Activated CD8-positive, alpha-beta memory T cell treated with anti-CD3 and anti-CD28 coated beads for 36 hours (primary cell): ENCODE data around the gene CCDC28B. TPM values are rescaled to one million over a fixed set of nuclear protein-coding genes. Genes with fewer than 3 reads are reported as not detected.

Experiments
- CTCF ChIA-PET: fragments of 350-600 bp; sonication (Branson Sonifier 250); formaldehyde crosslinking; loops from one replicate; lab custom pipeline; 2021; ENCODE audit warnings: antibody characterized with exemption; lab: Charles Lee
- POLR2A ChIA-PET: fragments of 350-600 bp; sonication (Branson Sonifier 250); formaldehyde crosslinking; loops from one replicate; lab custom pipeline; 2021; ENCODE audit warnings: antibody characterized with exemption; lab: Charles Lee
- total RNA-seq, 2 experiments: library from RNA; stranded (reverse); gene quantifications; one replicate each; pipeline ENCODE4 v1.2.3, GENCODE V29; 2021

CCDC28B gene
- total RNA-seq, 2 experiments from 2014 or later = 20.6 to 23.3 TPM

- ChIA-PET CTCF (interaction anchor here (0.5 kb wide), 1 partner anchor 389 kb away, joined by 3 read pairs; no protein-coding TSS in a partner anchor), POLR2A (no interaction called here)
These were observed 8.1 kb downstream of the CCDC28B start for GRCh38 chr1:32208469-32208868.

DNA sequence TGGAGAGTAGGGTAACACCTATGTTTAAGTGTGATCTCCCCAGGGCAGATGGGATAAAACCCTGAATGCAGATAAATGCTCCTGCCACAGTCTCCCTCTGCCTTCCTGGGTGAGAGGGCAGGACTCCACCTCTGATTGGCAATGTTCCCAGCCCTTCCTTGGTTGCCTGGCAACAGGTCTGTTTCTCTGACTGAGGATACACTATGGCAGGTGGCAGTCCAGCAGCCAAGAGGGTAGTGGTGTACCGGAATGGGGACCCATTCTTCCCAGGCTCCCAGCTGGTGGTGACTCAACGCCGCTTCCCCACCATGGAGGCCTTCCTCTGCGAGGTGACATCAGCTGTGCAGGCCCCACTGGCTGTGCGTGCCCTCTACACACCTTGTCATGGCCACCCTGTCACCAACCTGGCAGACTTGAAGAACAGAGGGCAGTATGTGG lies 8.5 kb downstream of the CCDC28B start, which contains the start of gene DCDC2B:
Gene DCDC2B (plus strand): TSS at position 199 of the 438 bp plus-strand sequence. CDS start 5 bp downstream, at position 204.
- CTCF ChIA-PET = interaction anchor here (0.5 kb wide), 1 partner anchor 389 kb away, joined by 3 read pairs; no protein-coding TSS in a partner anchor
- POLR2A ChIA-PET = no interaction called here

DNA sequence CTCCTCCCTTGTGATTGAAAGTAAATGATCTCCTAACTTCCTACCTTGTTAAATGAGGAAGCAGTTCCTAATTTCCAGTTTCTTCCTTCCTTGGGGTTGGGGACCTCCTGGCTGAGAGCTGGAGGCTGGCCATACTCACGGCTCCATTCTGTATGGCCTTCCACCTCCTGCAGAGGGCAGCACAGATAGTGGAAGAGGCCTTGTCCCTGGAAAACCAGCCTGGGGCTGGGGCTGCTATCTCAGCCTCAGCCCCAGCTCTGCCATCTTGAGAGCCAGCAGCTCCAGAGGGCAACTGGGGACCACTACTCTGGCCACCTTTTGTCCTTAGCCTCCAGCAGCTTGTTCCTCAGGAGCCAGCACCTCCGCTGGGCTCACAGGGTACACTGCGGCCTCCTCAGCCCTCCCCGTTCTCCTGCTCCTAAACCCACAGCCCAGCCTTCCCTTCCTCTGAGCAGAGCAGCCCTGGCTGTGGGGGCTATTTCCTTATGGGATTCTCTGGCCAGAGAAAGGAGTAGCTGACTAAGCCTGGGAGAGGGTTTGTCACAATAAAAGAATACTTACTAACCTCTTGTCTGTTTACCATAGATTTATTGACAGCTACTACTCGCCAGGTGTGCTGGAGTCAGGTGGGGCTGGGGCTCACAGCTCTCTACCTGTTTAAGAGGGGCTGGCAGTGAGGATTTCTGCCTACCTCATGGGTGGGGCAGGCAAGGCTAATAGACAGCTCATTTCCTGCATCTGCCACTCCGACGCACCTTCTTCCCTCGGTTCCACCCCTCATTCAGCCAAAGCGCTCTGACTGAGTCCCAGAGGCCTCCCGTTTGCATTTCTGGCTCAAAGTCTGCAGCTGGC lies 15.5 kb downstream of the CCDC28B start:
- ChIA-PET CTCF (interaction anchor here (0.5 to 3.7 kb wide), 23 partner anchors 9 to 230 kb away, joined by 3 to 20 read pairs (median 4); partner anchors contain the start of genes BSDC1, CCDC28B, IQCC and MARCKSL1), POLR2A (interaction anchor here (0.5 to 1.2 kb wide), 5 partner anchors 10 to 37 kb away, joined by 3 read pairs; partner anchors contain the start of genes IQCC and TXLNA)

DNA sequence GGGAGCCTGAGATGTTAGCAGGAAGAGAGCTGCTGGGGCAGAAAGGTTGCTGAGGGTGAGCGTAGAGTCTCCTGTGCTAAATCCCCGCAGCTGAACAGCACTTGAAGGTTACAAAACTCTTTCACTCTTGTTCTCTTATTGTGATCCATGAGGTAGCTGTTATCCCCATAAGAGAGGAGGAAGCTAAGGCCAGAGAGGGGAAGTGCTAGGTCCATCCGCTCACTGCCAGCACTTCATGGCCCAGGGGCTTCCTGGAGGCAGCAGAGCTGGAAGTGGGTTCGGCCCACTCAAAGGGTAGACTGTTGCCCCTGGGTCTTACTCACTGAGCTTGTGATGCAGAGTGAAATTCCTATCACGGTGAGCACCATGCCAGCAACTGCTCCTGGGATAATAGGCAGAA lies 16.2 kb downstream of the CCDC28B start:
- CTCF ChIA-PET = interaction anchor here (0.5 to 3.7 kb wide), 10 partner anchors 10 to 231 kb away, joined by 3 to 20 read pairs (median 8); partner anchors contain the start of genes BSDC1, CCDC28B and IQCC
- POLR2A ChIA-PET = interaction anchor here (0.5 to 1.2 kb wide), 4 partner anchors 11 to 37 kb away, joined by 3 read pairs; partner anchors contain the start of genes IQCC and TXLNA

DNA sequence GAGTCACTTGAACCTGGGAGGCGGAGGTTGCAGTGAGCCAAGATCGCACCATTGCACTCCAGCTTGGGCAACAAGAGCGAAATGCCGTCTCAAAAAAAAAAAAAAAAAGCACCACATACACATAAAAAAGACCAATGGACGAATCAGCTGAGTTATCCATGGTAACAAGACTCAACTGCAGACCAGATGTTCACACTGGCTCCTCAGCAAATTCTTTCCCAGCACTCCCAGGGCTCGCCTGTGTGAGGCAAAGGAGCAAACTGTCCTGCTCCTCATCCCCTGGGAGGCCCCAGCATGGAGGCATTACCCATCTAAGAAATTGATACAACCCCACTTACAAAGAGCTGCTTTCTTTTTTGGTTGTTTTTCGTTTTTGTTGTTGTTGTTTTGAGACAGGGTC lies 18.6 kb downstream of the CCDC28B start:
- CTCF ChIA-PET = interaction anchor here (0.7 kb wide), 1 partner anchor 83 kb away, joined by 3 read pairs; no protein-coding TSS in a partner anchor

GRCh38 chr1:32220746-32221580 lies 20.6 kb downstream of the CCDC28B start:
- ChIA-PET POLR2A (no interaction called here), CTCF (interaction anchor here (0.6 to 1.0 kb wide), 2 partner anchors 15 to 27 kb away, joined by 3 to 5 read pairs; partner anchors contain the start of gene IQCC)

More for the DNA sequence above, 18.6 kb downstream of the CCDC28B start:
- POLR2A ChIA-PET = interaction anchor here (1.0 kb wide), 1 partner anchor 14 kb away, joined by 3 read pairs; the partner anchor contains the start of gene IQCC

GRCh38 chr1:32221581-32221979 lies 21.2 kb downstream of the CCDC28B start:
- POLR2A ChIA-PET = no interaction called here
- CTCF ChIA-PET = no interaction called here

GRCh38 chr1:32221980-32222755 lies 21.8 kb downstream of the CCDC28B start, which contains the start of the genes EIF3I and TMEM234:
Gene EIF3I (plus strand): TSS chr1:32222407. CDS start chr1:32222442, 35 bp downstream.
Gene TMEM234 (minus strand): TSS chr1:32222353. CDS start chr1:32222322, 31 bp downstream.
- ChIA-PET POLR2A (interaction anchor here (1.1 kb wide), 1 partner anchor 17 kb away, joined by 3 read pairs; the partner anchor contains the start of gene IQCC), CTCF (interaction anchor here (1.8 kb wide), 1 partner anchor 25 kb away, joined by 4 read pairs; the partner anchor contains the start of gene FAM167B)

DNA sequence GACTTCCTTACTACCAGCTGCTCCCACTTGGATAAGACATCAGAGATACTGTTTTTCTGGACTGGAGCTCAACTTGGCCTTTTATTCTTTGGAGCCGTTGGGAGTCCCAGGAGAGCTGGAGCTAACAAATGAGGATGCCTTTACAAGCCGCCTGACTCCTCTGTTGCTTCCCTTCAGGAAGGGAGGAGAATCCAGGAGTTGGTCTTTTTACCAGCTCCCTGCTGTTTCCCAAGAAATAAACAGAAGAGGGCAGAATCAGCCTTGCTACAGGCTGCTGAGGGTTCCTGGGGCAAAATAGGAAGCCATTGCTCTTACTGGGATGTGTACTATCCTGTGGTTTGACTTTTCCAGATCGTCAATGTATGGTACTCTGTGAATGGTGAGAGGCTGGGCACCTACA lies 23.3 kb downstream of the CCDC28B start:
- POLR2A ChIA-PET = interaction anchor here (1.1 kb wide), 2 partner anchors 18 to 25 kb away, joined by 3 to 7 read pairs; partner anchors contain the start of gene IQCC

GRCh38 chr1:32224285-32224684 lies 23.9 kb downstream of the CCDC28B start:
- ChIA-PET POLR2A (interaction anchor here (1.1 kb wide), 1 partner anchor 24 kb away, joined by 7 read pairs; no protein-coding TSS in a partner anchor), CTCF (interaction anchor here (1.1 to 2.2 kb wide), 2 partner anchors 9 to 26 kb away, joined by 4 to 5 read pairs; no protein-coding TSS in a partner anchor)

More for the DNA sequence above, 23.3 kb downstream of the CCDC28B start:
- CTCF ChIA-PET = interaction anchor here (1.1 to 2.2 kb wide), 3 partner anchors 8 to 27 kb away, joined by 4 to 5 read pairs (median 4); partner anchors contain the start of gene FAM167B

DNA sequence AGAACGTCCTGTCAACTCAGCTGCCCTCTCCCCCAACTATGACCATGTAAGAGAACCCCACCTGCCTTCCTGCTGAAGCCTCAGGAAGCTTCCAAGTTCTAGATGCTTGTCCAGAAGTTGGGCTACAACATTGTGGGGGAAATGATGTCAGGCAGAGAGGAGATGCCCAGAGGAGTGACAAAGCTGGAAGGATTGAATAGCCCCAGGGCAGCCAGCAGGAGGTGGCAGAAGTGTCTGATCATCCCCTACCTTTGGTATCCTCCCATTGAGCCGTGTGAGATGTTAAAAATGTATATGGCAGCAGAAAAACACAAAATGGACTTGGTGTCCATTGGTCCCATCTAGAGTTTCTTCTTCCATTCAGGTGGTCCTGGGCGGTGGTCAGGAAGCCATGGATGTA lies 28.4 kb downstream of the CCDC28B start:
- ChIA-PET CTCF (interaction anchor here (1.5 to 3.0 kb wide), 3 partner anchors 11 to 20 kb away, joined by 4 to 13 read pairs (median 7); no protein-coding TSS in a partner anchor), POLR2A (no interaction called here)

DNA sequence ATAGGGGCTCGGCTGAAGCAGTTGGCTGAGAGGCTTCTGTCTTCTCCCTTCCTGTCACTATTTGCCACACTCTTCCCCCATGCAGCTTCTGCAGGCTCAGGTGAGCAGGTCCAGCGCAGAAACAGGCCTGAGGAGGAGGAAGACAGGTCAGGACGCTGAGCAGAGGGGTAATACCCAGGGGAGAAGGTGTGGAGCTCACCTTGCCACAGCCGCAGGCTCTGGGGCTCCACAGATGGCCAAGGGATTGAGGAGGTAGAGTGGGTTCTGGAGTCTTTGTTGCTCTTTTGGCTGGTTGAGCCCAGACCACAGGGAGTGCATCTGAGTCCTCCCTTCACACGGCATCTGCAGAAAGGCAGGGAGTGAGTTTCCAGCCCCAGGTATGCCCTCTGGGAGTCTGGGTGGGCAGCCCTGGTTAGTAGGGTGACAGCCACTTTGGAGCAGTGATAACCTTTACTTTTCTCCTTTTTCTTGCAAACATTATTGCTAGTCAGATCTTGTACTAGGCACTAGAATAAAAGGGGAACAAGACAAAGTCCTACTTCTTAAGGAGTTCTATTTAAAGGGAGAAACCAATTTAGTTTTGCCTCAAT lies 31.5 kb downstream of the CCDC28B start:
- POLR2A ChIA-PET = no interaction called here
- CTCF ChIA-PET = interaction anchor here (1.6 kb wide), 1 partner anchor 16 kb away, joined by 4 read pairs; no protein-coding TSS in a partner anchor

GRCh38 chr1:32232558-32233304 lies 32.3 kb downstream of the CCDC28B start:
- ChIA-PET POLR2A (interaction anchor here (0.6 kb wide), 1 partner anchor 230 kb away, joined by 3 read pairs; no protein-coding TSS in a partner anchor), CTCF (interaction anchor here (1.6 kb wide), 1 partner anchor 16 kb away, joined by 4 read pairs; no protein-coding TSS in a partner anchor)

- CTCF ChIA-PET = no interaction called here
- POLR2A ChIA-PET = no interaction called here
These were observed 34.4 kb downstream of the CCDC28B start for GRCh38 chr1:32234792-32235191.

- POLR2A ChIA-PET = no interaction called here
- CTCF ChIA-PET = interaction anchor here (1.2 to 6.4 kb wide), 4 partner anchors 11 to 51 kb away, joined by 4 to 59 read pairs (median 10); partner anchors contain the start of genes FAM167B and LCK
These were observed 38.9 kb downstream of the CCDC28B start for GRCh38 chr1:32239337-32239736.

DNA sequence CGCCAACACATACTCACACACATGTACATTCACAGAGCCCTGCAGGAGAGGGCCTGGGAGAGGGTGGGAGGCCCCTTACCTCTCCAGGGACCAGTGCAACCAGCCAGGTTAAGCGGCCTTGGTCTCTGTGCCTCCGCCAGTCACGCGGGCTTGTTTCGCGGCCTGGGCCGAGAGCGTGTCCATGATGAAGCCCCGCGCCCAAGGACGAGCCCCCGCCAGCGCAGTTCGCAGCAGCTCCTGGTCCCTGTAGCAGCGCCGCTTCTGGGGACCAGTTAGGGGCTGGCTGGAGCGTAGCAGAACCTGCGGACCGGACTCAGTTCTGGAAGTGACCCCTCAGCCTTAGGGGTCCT lies 39.4 kb downstream of the CCDC28B start:
- ChIA-PET POLR2A (interaction anchor here (1.4 to 2.3 kb wide), 3 partner anchors 10 to 51 kb away, joined by 3 to 20 read pairs (median 5); partner anchors contain the start of gene LCK), CTCF (interaction anchor here (0.9 to 6.4 kb wide), 6 partner anchors 10 to 174 kb away, joined by 3 to 59 read pairs (median 5); partner anchors contain the start of genes FAM167B and LCK)
